ENCODE results near the gene NAT8L.

Gene NAT8L

GRCh38 chr4:2076908-2077536 is 17.9 kb downstream of the NAT8L start:
- DNase-seq, result no peak

GRCh38 chr4:2077537-2078460 is 18.7 kb downstream of the NAT8L start:
- DNase-seq, result no peak

GRCh38 chr4:2078584-2078983 is 19.5 kb downstream of the NAT8L start:
- no peak for DNase-seq

GRCh38 chr4:2079006-2079405 is 19.9 kb downstream of the NAT8L start:
- DNase-seq, result no peak

- DNase-seq, result no peak
These were observed 20.8 kb downstream of the NAT8L start for GRCh38 chr4:2079926-2080325.

GRCh38 chr4:2080429-2081300 is 21.5 kb downstream of the NAT8L start:
- no peak for DNase-seq

- DNase-seq, result no peak
These were observed 22.4 kb downstream of the NAT8L start for GRCh38 chr4:2081540-2081939.

GRCh38 chr4:2082118-2082517 is 23.0 kb downstream of the NAT8L start:
- DNase-seq, result no peak

- DNase-seq, result no peak
These were observed 23.5 kb downstream of the NAT8L start for GRCh38 chr4:2082627-2083026.

- no peak for DNase-seq
These were observed 24.1 kb downstream of the NAT8L start for GRCh38 chr4:2083116-2083825.

- no peak for DNase-seq
These were observed 24.7 kb downstream of the NAT8L start for GRCh38 chr4:2083826-2084160.

GRCh38 chr4:2084316-2084715 is 25.2 kb downstream of the NAT8L start:
- DNase-seq, result no peak

GRCh38 chr4:2085496-2085901 is 26.4 kb downstream of the NAT8L start:
- no peak for DNase-seq

GRCh38 chr4:2087170-2087569 is 28.0 kb downstream of the NAT8L start:
- no peak for DNase-seq

- DNase-seq, result no peak
These were observed 30.1 kb downstream of the NAT8L start for GRCh38 chr4:2089222-2089621.

- no peak for DNase-seq
These were observed 31.5 kb downstream of the NAT8L start for GRCh38 chr4:2090642-2091041.

GRCh38 chr4:2091990-2092668 is 33.0 kb downstream of the NAT8L start:
- no peak for DNase-seq

- no peak for DNase-seq
These were observed 33.5 kb downstream of the NAT8L start for GRCh38 chr4:2092669-2093053.

- DNase-seq, result no peak
These were observed 34.1 kb downstream of the NAT8L start for GRCh38 chr4:2093265-2093664.

- DNase-seq, result no peak
These were observed 35.4 kb downstream of the NAT8L start for GRCh38 chr4:2094545-2094944.

GRCh38 chr4:2095236-2096072 is 36.3 kb downstream of the NAT8L start:
- no peak for DNase-seq
